ACC112 (cell line): ENCODE measurements around the gene TAB2.
"Not testable (repeated sequence)": the region's sequence is repeated elsewhere in the genome, so short reads cannot be mapped to it uniquely, and the experiment has no call there.

Source experiments
- H2AFZ ChIP-seq: fragments of 200-600 bp; sonication (generic); one replicate; pipeline ENCODE4 v1.6.0; 2017; ENCODE audit warnings: antibody characterized with exemption, low read length; ENCODE audit not compliant: unreplicated experiment
- H3K27ac ChIP-seq: fragments of 200-600 bp; sonication (generic); 2 replicates; pipeline ENCODE4 v1.5.1; 2014; ENCODE audit warnings: low read depth, mild to moderate bottlenecking, antibody characterized with exemption, low read length, moderate library complexity
- H3K27me3 ChIP-seq: fragments of 200-600 bp; sonication (generic); 2 replicates; pipeline ENCODE4 v1.6.1; 2014; ENCODE audit warnings: mild to moderate bottlenecking, antibody characterized with exemption, low read length, moderate library complexity, mixed read lengths; ENCODE audit not compliant: insufficient read depth
- H3K36me3 ChIP-seq: fragments of 200-600 bp; sonication (generic); 2 replicates; pipeline ENCODE4 v1.6.1; 2016; ENCODE audit warnings: mild to moderate bottlenecking, antibody characterized with exemption, low read length, moderate library complexity, mixed read lengths; ENCODE audit not compliant: insufficient read depth
- H3K4me1 ChIP-seq: fragments of 200-600 bp; sonication (generic); one replicate; pipeline ENCODE4 v1.6.1; 2016; ENCODE audit warnings: low read length, mixed read lengths; ENCODE audit not compliant: insufficient read depth, unreplicated experiment, control insufficient read depth
- H3K4me3 ChIP-seq: fragments of 200-600 bp; sonication (generic); 2 replicates; pipeline ENCODE4 v1.5.1; 2014; ENCODE audit warnings: mild to moderate bottlenecking, low read depth, low read length
- H3K79me2 ChIP-seq: fragments of 200-600 bp; sonication (generic); one replicate; pipeline ENCODE4 v1.6.0; 2016; ENCODE audit warnings: low read length; ENCODE audit not compliant: control insufficient read depth, unreplicated experiment, insufficient read depth

The TAB2 gene

GRCh38 chr6:149458806-149459205 lies 141.3 kb downstream of the TAB2 start:
- Histone ChIP-seq H3K4me3 (no peak overlapping the region), H3K27ac (no peak overlapping the region), H3K79me2 (no peaks in the 10 kb centered on the region), H3K4me1 (peaks cover 23% of the 10 kb centered on the region), H2AFZ (no peak overlapping the region), H3K27me3 (peaks cover 19% of the 10 kb centered on the region; the same call in 1 of the 2 replicates), H3K36me3 (no peaks in the 10 kb centered on the region)

- no peak overlapping the region for H3K4me3 ChIP-seq
Observed at GRCh38 chr6:149459761-149460160, 142.2 kb downstream of the TAB2 start.

GRCh38 chr6:149460249-149460648 lies 142.7 kb downstream of the TAB2 start:
- H3K4me3 ChIP-seq, H3K79me2 ChIP-seq, H3K36me3 ChIP-seq, H2AFZ ChIP-seq: not testable (repeated sequence)
- peak overlapping the region; percentile 2; the same call in 1 of the 2 replicates for H3K27ac ChIP-seq
- H3K4me1 ChIP-seq: peaks cover 12% of the 10 kb centered on the region
- peaks cover 19% of the 10 kb centered on the region; the same call in 1 of the 2 replicates for H3K27me3 ChIP-seq

More at GRCh38 chr6:149459761-149460160, 142.2 kb downstream of the TAB2 start:
- Histone ChIP-seq H3K4me1 (peaks cover 17% of the 10 kb centered on the region), H3K79me2 (no peaks in the 10 kb centered on the region), H3K36me3 (no peaks in the 10 kb centered on the region), H3K27me3 (peaks cover 19% of the 10 kb centered on the region; the same call in 1 of the 2 replicates), H2AFZ (no peak overlapping the region), H3K27ac (peak overlapping the region; percentile 2; the same call in 1 of the 2 replicates)
